CD14-positive monocyte (primary cell): ENCODE data around the gene TDRKH. TPM values are rescaled to one million over a fixed set of nuclear protein-coding genes. Genes with fewer than 3 reads are reported as not detected.

Source experiments
- DNase-seq, 3 donors: peaks; one replicate each; pipeline ENCODE4 v3.0.0-alpha.2; 2011 to 2022
- H2AFZ ChIP-seq: 2 replicates; pipeline ENCODE4 v1.6.0; 2012; ENCODE audit warnings: mild to moderate bottlenecking, low read depth, low read length, inconsistent platforms; ENCODE audit not compliant: insufficient read depth, poor library complexity, severe bottlenecking
- H3K27ac ChIP-seq, 2 donors: 1 replicate in 1 of 2; 2 replicates in 1 of 2; pipeline ENCODE4 v1.5.1; 2012 to 2013; ENCODE audit warnings: low read length in 2 of 2, control low read depth in 1 of 2, inconsistent platforms in 1 of 2, low read depth in 1 of 2, mild to moderate bottlenecking in 1 of 2
- H3K27me3 ChIP-seq, 2 donors: one replicate each; pipeline versions ENCODE4 v1.6.0 to v1.6.1; 2011 to 2013; ENCODE audit warnings: low read length in 2 of 2; ENCODE audit not compliant: control insufficient read depth in 2 of 2, insufficient read depth in 2 of 2
- H3K36me3 ChIP-seq, 2 donors: replicated peaks in 1 of 2; 1 replicate in 1 of 2; 2 replicates in 1 of 2; pipeline versions ENCODE4 v1.5.1 to v1.6.1; 2012 to 2013; ENCODE audit warnings: low read length in 2 of 2, control low read depth in 1 of 2, inconsistent platforms in 1 of 2, mild to moderate bottlenecking in 1 of 2; ENCODE audit not compliant: insufficient read depth in 2 of 2, control insufficient read depth in 1 of 2
- H3K4me1 ChIP-seq, 2 donors: 1 replicate in 1 of 2; 2 replicates in 1 of 2; pipeline versions ENCODE4 v1.5.1 to v1.6.1; 2012 to 2013; ENCODE audit warnings: low read length in 2 of 2, control low read depth in 1 of 2, inconsistent platforms in 1 of 2, mild to moderate bottlenecking in 1 of 2, moderate library complexity in 1 of 2; ENCODE audit not compliant: insufficient read depth in 2 of 2, control insufficient read depth in 1 of 2
- H3K4me2 ChIP-seq: replicated peaks from 2 replicates; pipeline ENCODE3; 2012; ENCODE audit warnings: low read length, moderate library complexity, mild to moderate bottlenecking; ENCODE audit not compliant: poor library complexity, severe bottlenecking; ENCODE audit errors: extremely low read depth
- H3K4me3 ChIP-seq, 3 experiments: fragments of 200-600 bp in 1 of 3; sonication (generic) in 1 of 3; replicated peaks in 1 of 3; 1 replicate in 2 of 3; 2 replicates in 1 of 3; pipeline ENCODE4 v1.5.1; 2011 to 2013; ENCODE audit warnings: low read length in 3 of 3, mild to moderate bottlenecking in 3 of 3, control low read depth in 2 of 3, low read depth in 2 of 3, inconsistent platforms in 1 of 3, moderate library complexity in 1 of 3
- H3K79me2 ChIP-seq: 2 replicates; pipeline ENCODE4 v1.6.0; 2012; ENCODE audit warnings: mild to moderate bottlenecking, control low read depth, inconsistent platforms, low read length, moderate library complexity; ENCODE audit not compliant: insufficient read depth
- H3K9ac ChIP-seq: 2 replicates; pipeline ENCODE4 v1.6.0; 2017; ENCODE audit warnings: low read length, mild to moderate bottlenecking; ENCODE audit not compliant: insufficient read depth, poor library complexity, severe bottlenecking
- H3K9me3 ChIP-seq, 2 donors: replicated peaks in 1 of 2; 1 replicate in 1 of 2; 2 replicates in 1 of 2; pipeline versions ENCODE4 v1.5.1 to v1.6.1; 2012 to 2013; ENCODE audit warnings: low read length in 2 of 2, control low read depth in 1 of 2; ENCODE audit not compliant: control insufficient read depth in 1 of 2, insufficient read depth in 1 of 2
- H4K20me1 ChIP-seq: 2 replicates; pipeline ENCODE4 v1.6.0; 2012; ENCODE audit warnings: mild to moderate bottlenecking, low read length, control low read depth, moderate library complexity; ENCODE audit not compliant: insufficient read depth
- H3K27ac Mint-ChIP-seq, 7 donors: one replicate each; pipeline ENCODE4 v1.8.0; 2020; ENCODE audit warnings: mild to moderate bottlenecking in 7 of 7, mixed read lengths in 7 of 7, moderate library complexity in 6 of 7, inconsistent platforms in 2 of 7
- H3K27me3 Mint-ChIP-seq, 3 donors: one replicate each; pipeline ENCODE4 v1.8.0; 2021 to 2022; ENCODE audit warnings: low read depth in 3 of 3, mild to moderate bottlenecking in 3 of 3, mixed read lengths in 3 of 3, moderate library complexity in 3 of 3, inconsistent platforms in 1 of 3
- H3K36me3 Mint-ChIP-seq, 2 donors: one replicate each; pipeline ENCODE4 v1.8.0; 2020; ENCODE audit warnings: mixed read lengths in 2 of 2, inconsistent platforms in 1 of 2, mild to moderate bottlenecking in 1 of 2
- H3K4me1 Mint-ChIP-seq: one replicate; pipeline ENCODE4 v1.8.0; 2020; ENCODE audit warnings: mild to moderate bottlenecking, mixed read lengths
- H3K4me3 Mint-ChIP-seq, 2 donors: one replicate each; pipeline ENCODE4 v1.8.0; 2020; ENCODE audit warnings: mild to moderate bottlenecking in 2 of 2, mixed read lengths in 2 of 2, moderate library complexity in 1 of 2
- H3K9me3 Mint-ChIP-seq, 7 donors: one replicate each; pipeline ENCODE4 v1.8.0; 2020 to 2022; ENCODE audit warnings: mixed read lengths in 7 of 7, mild to moderate bottlenecking in 6 of 7, moderate library complexity in 6 of 7, inconsistent platforms in 2 of 7
- CTCF ChIP-seq: fragments of 200-600 bp; IDR thresholded peaks from one replicate; pipeline ENCODE4 v1.8.0; 2022; ENCODE audit warnings: antibody characterized with exemption, mild to moderate bottlenecking
- WGBS: methylation state at CpG from one replicate; pipeline ENCODE4 v1.1.5; 2013; ENCODE audit warnings: missing lambda C conversion rate; ENCODE audit not compliant: insufficient coverage; 5-methylcytosine and 5-hydroxymethylcytosine counted together
- intact Hi-C, 2 donors: fragments of 100-400 bp; cut with micrococcal nuclease; formaldehyde crosslinking; loops; one replicate each; pipeline versions ENCODE4 v1.15.0 to v1.15.1; 2023
- polyA plus RNA-seq, 3 donors: library from polyadenylated mRNA; depleted of rRNA in 1 of 3; unstranded in 2 of 3; stranded (reverse) in 1 of 3; fragments of 300-500 nt in 2 of 3; fragments of >200 nt in 1 of 3; fragmentation: Illumina TruSeq in 2 of 3; gene quantifications; 1 replicate in 2 of 3; 2 replicates in 1 of 3; pipeline ENCODE4 v1.2.3, GENCODE V29; 2012 to 2021

The TDRKH gene
- polyA plus RNA-seq, 3 donors = 0.72 to 1.6 (median 1.1) TPM

GRCh38 chr1:151815716-151816327 lies 25.5 kb upstream of the TDRKH start:
- H3K4me3 Mint-ChIP-seq = no peak overlapping the region
- Histone ChIP-seq H3K27me3 (no peaks in the 10 kb centered on the region), H3K9me3 (no peaks in the 10 kb centered on the region), H3K27ac (no peak overlapping the region), H3K36me3 (no peaks in the 10 kb centered on the region), H3K4me2 (no peak overlapping the region), H3K4me1 (peaks cover 8 to 10% of the 10 kb centered on the region in 2 donors), H3K79me2 (no peaks in the 10 kb centered on the region), H2AFZ (peak overlapping the region; percentile 17), H3K4me3 (no peak overlapping the region), H4K20me1 (no peaks in the 10 kb centered on the region), H3K9ac (no peak overlapping the region)
- H3K27me3 Mint-ChIP-seq = peaks cover 13 to 19% (median 14%) of the 10 kb centered on the region in 3 donors
- H3K9me3 Mint-ChIP-seq = no peaks in the 10 kb centered on the region
- peaks cover 16% of the 10 kb centered on the region for H3K4me1 Mint-ChIP-seq
- WGBS = no CpG with 5 or more reads among the region's 12 CpGs
- intact Hi-C loops = no loop called here
- H3K27ac Mint-ChIP-seq = no peak overlapping the region
- no peak for TF ChIP-seq CTCF
- H3K36me3 Mint-ChIP-seq = no peaks in the 10 kb centered on the region
- no peak for DNase-seq

- no peak for DNase-seq
- Mint-ChIP-seq H3K4me1 (peaks cover 16% of the 10 kb centered on the region), H3K36me3 (no peaks in the 10 kb centered on the region), H3K4me3 (no peak overlapping the region), H3K27me3 (peaks cover 13 to 19% (median 14%) of the 10 kb centered on the region in 3 donors), H3K27ac (no peak overlapping the region), H3K9me3 (no peaks in the 10 kb centered on the region)
- TF ChIP-seq CTCF = no peak
- Histone ChIP-seq H3K79me2 (no peaks in the 10 kb centered on the region), H3K36me3 (no peaks in the 10 kb centered on the region), H3K27ac (no peak overlapping the region), H3K9ac (no peak overlapping the region), H3K4me1 (peaks cover 8 to 10% of the 10 kb centered on the region in 2 donors), H3K4me2 (no peak overlapping the region), H3K4me3 (no peak overlapping the region), H3K9me3 (no peaks in the 10 kb centered on the region), H3K27me3 (no peaks in the 10 kb centered on the region), H2AFZ (no peak overlapping the region), H4K20me1 (no peaks in the 10 kb centered on the region)
- WGBS = 91% methylated on average over 7 of the region's 8 CpGs
- intact Hi-C loops = no loop called here
These were observed 24.8 kb upstream of the TDRKH start for GRCh38 chr1:151814971-151815545.
